Measurements from ENCODE around the gene FAM161B.
"Not testable (repeated sequence)": the region's sequence is repeated elsewhere in the genome, so short reads cannot be mapped to it uniquely, and the experiment has no call there.

Gene FAM161B, protein sequence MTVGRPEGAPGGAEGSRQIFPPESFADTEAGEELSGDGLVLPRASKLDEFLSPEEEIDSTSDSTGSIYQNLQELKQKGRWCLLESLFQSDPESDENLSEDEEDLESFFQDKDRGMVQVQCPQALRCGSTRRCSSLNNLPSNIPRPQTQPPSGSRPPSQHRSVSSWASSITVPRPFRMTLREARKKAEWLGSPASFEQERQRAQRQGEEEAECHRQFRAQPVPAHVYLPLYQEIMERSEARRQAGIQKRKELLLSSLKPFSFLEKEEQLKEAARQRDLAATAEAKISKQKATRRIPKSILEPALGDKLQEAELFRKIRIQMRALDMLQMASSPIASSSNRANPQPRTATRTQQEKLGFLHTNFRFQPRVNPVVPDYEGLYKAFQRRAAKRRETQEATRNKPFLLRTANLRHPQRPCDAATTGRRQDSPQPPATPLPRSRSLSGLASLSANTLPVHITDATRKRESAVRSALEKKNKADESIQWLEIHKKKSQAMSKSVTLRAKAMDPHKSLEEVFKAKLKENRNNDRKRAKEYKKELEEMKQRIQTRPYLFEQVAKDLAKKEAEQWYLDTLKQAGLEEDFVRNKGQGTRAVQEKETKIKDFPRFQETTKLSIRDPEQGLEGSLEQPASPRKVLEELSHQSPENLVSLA

GRCh38 chr14:73949752-73950734 lies at the start of gene FAM161B, which contains the start of gene COQ6:
TSS of gene FAM161B (minus strand) at chr14:73950094. CDS start at chr14:73950026, 68 bp downstream.
TSS of gene COQ6 (plus strand) at chr14:73950302. CDS start at chr14:73950333, 31 bp downstream.
- DNase-seq (ENCODE audit: low read depth in 3 of 3), result peak; percentile 82 to 90 (median 83)

DNA sequence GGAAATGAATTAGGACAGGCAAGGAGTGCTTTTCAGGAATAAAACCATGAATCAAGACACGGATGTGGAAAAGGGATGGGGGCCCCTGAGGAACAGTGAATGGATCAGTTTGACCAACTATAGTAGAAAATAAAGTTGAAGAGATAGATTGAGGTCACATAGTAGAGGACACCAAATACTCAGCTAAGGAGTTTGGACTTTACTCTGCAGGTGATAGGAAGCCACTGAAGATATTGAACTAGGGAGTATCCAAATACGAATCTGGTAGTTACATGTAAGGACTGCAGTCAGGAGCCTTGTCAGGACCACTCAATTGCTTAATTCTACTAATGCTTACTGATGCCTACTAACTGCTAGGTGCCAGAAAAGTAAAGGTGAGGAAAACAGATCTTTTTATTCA lies 48.8 kb upstream of the FAM161B start:
- no peak for DNase-seq (ENCODE audit: low read depth in 3 of 3)

DNA sequence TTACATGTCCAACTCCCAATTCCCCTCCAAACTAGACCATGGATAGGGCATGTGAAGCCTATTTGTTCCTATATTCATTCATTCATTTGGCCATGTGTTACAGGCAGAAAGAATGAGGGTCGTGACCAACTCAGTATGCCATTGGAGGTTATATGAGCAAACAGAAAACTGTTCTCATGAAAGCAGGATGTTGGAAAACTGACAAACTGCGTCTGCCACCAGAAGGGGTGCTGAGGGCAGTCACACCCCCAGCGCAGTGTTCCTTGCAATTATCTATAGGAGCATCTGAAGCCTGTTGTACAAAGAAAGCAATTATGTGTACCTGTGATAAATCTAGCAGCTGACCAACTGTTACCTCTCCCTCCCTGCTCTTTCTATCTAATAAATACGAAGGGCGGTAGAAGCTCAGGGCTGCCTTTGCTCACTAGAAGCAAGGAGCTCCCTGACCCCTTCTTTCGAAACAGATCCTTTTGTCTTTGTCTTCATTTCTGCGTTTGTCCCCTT lies 48.1 kb upstream of the FAM161B start:
- no peak for DNase-seq (ENCODE audit: low read depth in 3 of 3)

- DNase-seq (ENCODE audit: low read depth in 3 of 3), result no peak
Measured at GRCh38 chr14:73997108-73997943, 47.4 kb upstream of the FAM161B start.

DNA sequence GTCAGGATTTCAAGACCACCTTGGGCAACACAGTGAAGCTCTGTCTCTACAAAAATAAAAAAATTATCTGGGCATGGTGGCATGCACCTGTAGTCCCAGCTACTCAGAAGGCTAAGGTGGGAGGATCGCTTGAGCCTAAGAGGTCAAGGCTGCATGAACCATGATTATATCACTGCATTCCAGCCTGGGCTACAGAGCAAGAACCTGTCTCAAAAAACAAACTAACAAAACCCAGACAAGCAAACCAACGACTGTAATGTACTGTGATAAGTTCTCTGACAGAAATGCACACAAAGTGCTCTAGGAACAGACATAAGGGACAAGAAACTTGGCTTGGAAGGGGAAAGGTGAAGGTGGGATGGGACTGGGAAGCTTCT lies 46.8 kb upstream of the FAM161B start:
- no peak for DNase-seq (ENCODE audit: low read depth in 3 of 3)

DNA sequence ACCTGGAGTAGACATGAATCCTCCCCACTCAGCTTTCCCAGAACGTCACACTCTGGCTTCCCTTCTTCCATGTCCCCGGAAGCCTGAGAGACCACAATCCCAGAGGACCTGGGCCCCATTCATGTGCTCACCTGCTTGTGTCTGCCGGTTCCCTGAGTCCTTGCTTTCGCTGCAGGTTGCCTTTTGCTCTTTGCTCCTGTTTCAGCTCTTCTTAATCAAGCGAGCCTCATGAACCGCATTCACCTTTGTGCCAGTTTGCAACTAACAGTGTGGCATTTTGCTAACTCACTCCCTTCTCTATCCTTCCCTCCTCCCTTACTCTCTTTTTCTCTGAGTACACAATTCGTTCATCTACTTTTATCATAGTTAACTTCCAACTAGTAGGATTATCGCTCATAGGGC lies 46.1 kb upstream of the FAM161B start:
- no peak for DNase-seq (ENCODE audit: low read depth in 3 of 3)

DNA sequence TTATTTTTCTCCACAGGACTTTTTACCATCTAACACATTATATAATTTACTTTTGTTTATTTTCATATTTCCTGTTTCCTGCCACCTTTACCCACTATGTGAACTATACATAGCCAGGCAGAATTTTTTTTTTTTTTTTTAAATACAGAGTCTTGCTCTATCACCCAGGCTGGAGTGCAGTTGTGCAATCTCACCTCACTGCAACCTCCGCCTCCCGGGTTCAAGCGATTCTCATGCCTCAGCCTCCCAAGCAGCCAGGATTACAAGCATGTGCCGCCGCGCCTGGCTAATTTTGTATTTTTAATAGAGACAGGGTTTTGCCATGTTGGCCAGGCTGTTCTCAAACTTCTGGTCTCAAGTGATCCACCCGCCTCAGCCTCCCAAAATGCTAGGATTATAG lies 45.0 kb upstream of the FAM161B start:
- DNase-seq (ENCODE audit: low read depth in 3 of 3), result not testable (repeated sequence)

- DNase-seq (ENCODE audit: low read depth in 3 of 3), result no peak
Measured at GRCh38 chr14:73991092-73991491, 41.2 kb upstream of the FAM161B start.

- DNase-seq (ENCODE audit: low read depth in 3 of 3), result not testable (repeated sequence)
Measured at GRCh38 chr14:73988656-73989055, 38.8 kb upstream of the FAM161B start.

- no peak for DNase-seq (ENCODE audit: low read depth in 3 of 3)
Measured at GRCh38 chr14:73988065-73988464, 38.2 kb upstream of the FAM161B start.

- DNase-seq (ENCODE audit: low read depth in 3 of 3), result no peak
Measured at GRCh38 chr14:73977896-73978295, 28.0 kb upstream of the FAM161B start.

- DNase-seq (ENCODE audit: low read depth in 3 of 3), result no peak
Measured at GRCh38 chr14:73976125-73976524, 26.2 kb upstream of the FAM161B start.

- no peak for DNase-seq (ENCODE audit: low read depth in 3 of 3)
Measured at GRCh38 chr14:73973497-73973896, 23.6 kb upstream of the FAM161B start.

- no peak for DNase-seq (ENCODE audit: low read depth in 3 of 3)
Measured at GRCh38 chr14:73968885-73969284, 19.0 kb upstream of the FAM161B start.

GRCh38 chr14:73965216-73965615 lies 15.3 kb upstream of the FAM161B start:
- DNase-seq (ENCODE audit: low read depth in 3 of 3), result no peak

GRCh38 chr14:73961192-73961591 lies 11.3 kb upstream of the FAM161B start:
- DNase-seq (ENCODE audit: low read depth in 3 of 3), result no peak

GRCh38 chr14:73958591-73958990 lies 8.7 kb upstream of the FAM161B start:
- DNase-seq (ENCODE audit: low read depth in 3 of 3), result no peak

GRCh38 chr14:73955674-73956073 lies 5.8 kb upstream of the FAM161B start:
- no peak for DNase-seq (ENCODE audit: low read depth in 3 of 3)

GRCh38 chr14:73953731-73954130 lies 3.8 kb upstream of the FAM161B start:
- no peak for DNase-seq (ENCODE audit: low read depth in 3 of 3)

GRCh38 chr14:73945159-73945670 lies 4.7 kb downstream of the FAM161B start:
- no peak for DNase-seq (ENCODE audit: low read depth in 3 of 3)

All from stimulated activated CD4-positive, alpha-beta T cell treated with anti-CD3 and anti-CD28 coated beads, TNF-alpha, amount 100 ng/mL, for 48 hours (primary cell).